ENCODE data around the gene DKKL1. TPM values are rescaled to one million over a fixed set of nuclear protein-coding genes. Genes with fewer than 3 reads are reported as not detected.

Gene DKKL1
- total RNA-seq, 4 donors from 2014 or later: 2.2 TPM; not detected in 3

DNA sequence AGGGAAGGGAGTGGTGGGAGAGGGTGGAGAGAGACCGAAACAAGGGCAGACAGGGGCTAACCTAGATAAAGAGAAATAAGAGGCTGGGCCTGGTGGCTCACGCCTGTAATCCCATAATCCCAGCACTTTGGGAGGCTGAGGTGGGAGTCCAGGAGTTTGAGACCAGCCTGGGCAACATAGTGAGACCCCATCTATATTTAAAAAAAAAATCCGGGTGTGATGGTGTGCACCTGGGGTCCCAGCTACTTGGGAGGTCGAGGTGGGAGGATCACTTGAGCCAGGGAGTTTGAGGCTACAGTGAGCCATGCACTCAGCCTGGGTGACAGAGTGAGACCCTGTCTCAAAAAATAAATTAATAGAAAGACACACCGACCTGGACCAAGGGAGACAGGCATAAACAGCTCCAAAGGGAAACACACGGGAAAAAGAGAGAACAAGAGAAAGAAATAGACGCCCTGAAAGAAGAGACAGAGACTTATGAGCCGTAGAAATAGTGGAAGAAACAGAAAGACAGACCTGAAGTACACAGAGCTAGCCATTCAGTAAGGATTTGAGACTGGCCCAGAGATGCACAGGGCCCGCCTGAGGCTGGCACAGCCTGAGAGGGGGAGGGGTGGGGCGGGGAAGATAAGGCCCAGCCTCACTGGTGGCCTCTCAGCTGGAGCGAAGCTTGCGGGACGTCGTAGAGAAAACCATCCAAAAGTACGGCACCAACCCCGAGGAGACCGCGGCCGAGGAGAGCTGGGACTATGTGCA, 26.2 kb upstream of the DKKL1 start:
- no peak for TF ChIP-seq POLR2A (IDR thresholded peaks at IDR 0.05)
- TF ChIP-seq, protein P1, sequence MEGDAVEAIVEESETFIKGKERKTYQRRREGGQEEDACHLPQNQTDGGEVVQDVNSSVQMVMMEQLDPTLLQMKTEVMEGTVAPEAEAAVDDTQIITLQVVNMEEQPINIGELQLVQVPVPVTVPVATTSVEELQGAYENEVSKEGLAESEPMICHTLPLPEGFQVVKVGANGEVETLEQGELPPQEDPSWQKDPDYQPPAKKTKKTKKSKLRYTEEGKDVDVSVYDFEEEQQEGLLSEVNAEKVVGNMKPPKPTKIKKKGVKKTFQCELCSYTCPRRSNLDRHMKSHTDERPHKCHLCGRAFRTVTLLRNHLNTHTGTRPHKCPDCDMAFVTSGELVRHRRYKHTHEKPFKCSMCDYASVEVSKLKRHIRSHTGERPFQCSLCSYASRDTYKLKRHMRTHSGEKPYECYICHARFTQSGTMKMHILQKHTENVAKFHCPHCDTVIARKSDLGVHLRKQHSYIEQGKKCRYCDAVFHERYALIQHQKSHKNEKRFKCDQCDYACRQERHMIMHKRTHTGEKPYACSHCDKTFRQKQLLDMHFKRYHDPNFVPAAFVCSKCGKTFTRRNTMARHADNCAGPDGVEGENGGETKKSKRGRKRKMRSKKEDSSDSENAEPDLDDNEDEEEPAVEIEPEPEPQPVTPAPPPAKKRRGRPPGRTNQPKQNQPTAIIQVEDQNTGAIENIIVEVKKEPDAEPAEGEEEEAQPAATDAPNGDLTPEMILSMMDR (IDR thresholded peaks at IDR 0.05): no peak
- no peak for TF ChIP-seq EP300 (IDR thresholded peaks at IDR 0.05; ENCODE audit: low read depth)
- TF ChIP-seq POLR2AphosphoS5 (IDR thresholded peaks at IDR 0.05): no peak
- no peak for DNase-seq
- Histone ChIP-seq H3K4me1 (peaks cover 7 to 41% (median 24%) of the 10 kb centered on the region in 4 donors), H3K9me3 (no peaks in the 10 kb centered on the region), H3K27me3 (no peaks in the 10 kb centered on the region), H3K36me3 (no peaks in the 10 kb centered on the region), H3K4me3 (no peak overlapping the region), H3K27ac (no peak overlapping the region)
- intact Hi-C loops (cut with DNase I; ENCODE audit: low total_unique reads): no loop called here
- WGBS, 2 donors (ENCODE audit: low coverage in 1 of 2): 68 to 82% methylated on average over 7 to 19 of the region's 19 CpGs
- in situ Hi-C loops (cut with MboI; ENCODE audit: low pct_ligation_motif_present in 1 of 4, low pct_unique_long_range_greater_than_20kb in 1 of 4, low sequenced_read_pairs in 3 of 4): no loop called here

DNA sequence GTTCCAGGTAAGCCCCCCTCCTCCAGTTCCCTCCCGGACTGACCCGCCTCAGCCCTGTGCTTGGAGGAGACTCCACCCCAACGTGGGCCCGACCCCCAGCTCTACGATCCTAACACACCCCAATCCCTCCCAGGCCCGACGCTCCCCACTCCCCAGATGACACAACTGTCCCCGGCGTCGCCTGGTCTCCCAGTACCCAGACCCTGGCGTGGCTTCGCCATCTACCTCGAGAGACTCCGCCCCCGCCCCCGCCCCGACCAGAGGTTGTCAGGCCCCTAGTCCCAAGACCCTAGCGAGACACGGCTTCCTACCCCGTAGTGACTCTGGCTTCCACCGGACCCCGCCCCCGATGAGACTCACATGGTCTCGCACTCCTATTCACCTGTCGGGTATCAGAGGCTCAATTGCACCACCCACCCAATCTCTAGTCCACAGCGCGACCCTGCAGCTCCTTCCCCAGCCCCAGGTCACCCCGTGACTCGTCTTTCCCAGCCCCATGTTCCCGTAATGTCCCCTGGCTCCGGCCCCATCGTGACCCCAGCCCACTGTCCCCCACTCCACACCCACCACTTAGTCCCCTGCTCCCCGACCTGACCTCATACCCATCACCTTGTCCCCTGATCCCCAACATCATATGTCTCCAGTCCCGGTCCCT, 25.5 kb upstream of the DKKL1 start:
- intact Hi-C loops (cut with DNase I; ENCODE audit: low total_unique reads): no loop called here
- peak overlapping the region in 1 of 4 donors; percentile 90 for H3K27ac ChIP-seq

DNA sequence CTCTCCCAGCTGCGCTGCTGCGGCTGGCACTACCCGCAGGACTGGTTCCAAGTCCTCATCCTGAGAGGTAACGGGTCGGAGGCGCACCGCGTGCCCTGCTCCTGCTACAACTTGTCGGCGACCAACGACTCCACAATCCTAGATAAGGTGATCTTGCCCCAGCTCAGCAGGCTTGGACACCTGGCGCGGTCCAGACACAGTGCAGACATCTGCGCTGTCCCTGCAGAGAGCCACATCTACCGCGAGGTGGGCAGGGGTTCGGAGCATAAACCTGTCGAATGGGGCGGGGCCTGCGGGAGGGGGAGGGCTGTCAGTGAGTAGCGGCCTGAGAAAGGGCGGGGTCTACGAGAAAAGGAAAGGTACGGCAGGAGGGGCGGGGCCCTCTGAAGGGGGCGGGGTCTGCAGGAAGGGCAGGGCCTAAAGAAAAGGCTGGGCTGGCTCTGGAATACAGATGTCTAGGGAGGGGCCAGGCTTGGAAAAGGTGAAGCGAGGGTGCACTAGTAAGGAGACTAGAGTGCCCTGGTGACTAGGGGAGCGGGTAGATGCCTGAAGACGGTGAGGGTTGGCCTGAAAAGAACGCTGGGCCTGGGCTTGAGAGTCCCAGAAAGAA, 24.9 kb upstream of the DKKL1 start:
- Histone ChIP-seq H3K4me3 (peak overlapping the region in 3 of 4 donors; percentile 4 to 43 (median 29)), H3K27ac (peak overlapping the region; percentile 72 to 90 (median 81)), H3K36me3 (no peaks in the 10 kb centered on the region), H3K27me3 (no peaks in the 10 kb centered on the region), H3K4me1 (peaks cover 7 to 41% (median 24%) of the 10 kb centered on the region in 4 donors), H3K9me3 (no peaks in the 10 kb centered on the region)
- in situ Hi-C loops (cut with MboI; ENCODE audit: low pct_ligation_motif_present in 1 of 4, low pct_unique_long_range_greater_than_20kb in 1 of 4, low sequenced_read_pairs in 3 of 4): no loop called here
- intact Hi-C loops (cut with DNase I; ENCODE audit: low total_unique reads): no loop called here
- TF ChIP-seq POLR2A (IDR thresholded peaks at IDR 0.05): no peak
- TF ChIP-seq, protein P1 (IDR thresholded peaks at IDR 0.05): no peak
- TF ChIP-seq POLR2AphosphoS5 (IDR thresholded peaks at IDR 0.05): no peak
- no peak for TF ChIP-seq EP300 (IDR thresholded peaks at IDR 0.05; ENCODE audit: low read depth)
- 29 to 40% methylated on average over 2 to 30 of the region's 30 CpGs for WGBS, 2 donors (ENCODE audit: low coverage in 1 of 2)
- DNase-seq: peak; percentile 90

More for the DNA sequence above, 25.5 kb upstream of the DKKL1 start:
- in situ Hi-C loops (cut with MboI; ENCODE audit: low pct_ligation_motif_present in 1 of 4, low pct_unique_long_range_greater_than_20kb in 1 of 4, low sequenced_read_pairs in 3 of 4): no loop called here
- H3K27me3 ChIP-seq: no peaks in the 10 kb centered on the region
- WGBS, 2 donors (ENCODE audit: low coverage in 1 of 2): 40 to 45% methylated on average over 5 to 34 of the region's 34 CpGs
- DNase-seq: no peak
- no peaks in the 10 kb centered on the region for H3K36me3 ChIP-seq
- peaks cover 7 to 41% (median 24%) of the 10 kb centered on the region in 4 donors for H3K4me1 ChIP-seq
- H3K9me3 ChIP-seq: no peaks in the 10 kb centered on the region
- peak overlapping the region in 1 of 4 donors; percentile 43 for H3K4me3 ChIP-seq
- TF ChIP-seq POLR2A (IDR thresholded peaks at IDR 0.05) (no peak), POLR2AphosphoS5 (IDR thresholded peaks at IDR 0.05) (no peak), EP300 (IDR thresholded peaks at IDR 0.05; ENCODE audit: low read depth) (no peak)
- TF ChIP-seq, protein P1 (IDR thresholded peaks at IDR 0.05): no peak

Data from transverse colon (tissue), 4 donors.